Keratinocyte (primary cell): ENCODE results near the gene GCH1.

Experiments
- CTCF ChIP-seq, 3 experiments: IDR thresholded peaks in 1 of 3; conservative IDR thresholded peaks in 1 of 3; optimal IDR thresholded peaks in 1 of 3; 2 replicates in 2 of 3; 3 replicates in 1 of 3; pipeline versions ENCODE3 to v1.5.1; 2011; ENCODE audit warnings: low read length in 3 of 3, mild to moderate bottlenecking in 3 of 3, moderate library complexity in 2 of 3, control low read depth in 1 of 3, inconsistent platforms in 1 of 3; ENCODE audit not compliant: insufficient read depth in 2 of 3; ENCODE audit errors: extremely low read depth in 1 of 3
- EZH2 ChIP-seq: IDR thresholded peaks from one replicate; pipeline ENCODE4 v1.6.1; 2012; ENCODE audit warnings: inconsistent platforms, mild to moderate bottlenecking, low read length, moderate library complexity

GRCh38 chr14:54837508-54838149 lies 65.0 kb downstream of the GCH1 start:
- TF ChIP-seq CTCF (optimal IDR thresholded peaks at IDR 0.05 in 1 of 3, IDR thresholded peaks at IDR 0.05 in 1 of 3, conservative IDR thresholded peaks at IDR 0.05 in 1 of 3; ENCODE audit: extremely low read depth in 1 of 3, insufficient read depth in 2 of 3, low read length in 3 of 3), result no peak
- no peak for TF ChIP-seq EZH2
